RWPE2 (cell line): ENCODE results near the gene C1QL1.
"Not testable (repeated sequence)": the region's sequence is repeated elsewhere in the genome, so short reads cannot be mapped to it uniquely, and the experiment has no call there.

Source experiments
- ATAC-seq: fragments of 200-7000 bp; cut with Tn5 transposase; 3 replicates; pipeline ENCODE4 v1.9.1; 2021; ENCODE audit warnings: low read depth
- DNase-seq: peaks from one replicate; pipeline ENCODE4 v3.0.0-alpha.2; 2020; ENCODE audit warnings: low spot score
- H3K27ac ChIP-seq: fragments of 450-650 bp; 2 replicates; pipeline ENCODE4 v1.5.1; 2017; ENCODE audit warnings: mild to moderate bottlenecking; ENCODE audit not compliant: poor library complexity, severe bottlenecking
- H3K27me3 ChIP-seq: fragments of 250-450 bp; sonication (Bioruptor Pico); 2 replicates; pipeline ENCODE4 v1.5.1; 2021; ENCODE audit warnings: mild to moderate bottlenecking, moderate library complexity; ENCODE audit not compliant: insufficient read depth, poor library complexity, severe bottlenecking
- H3K36me3 ChIP-seq: fragments of 250-450 bp; sonication (Bioruptor Pico); 2 replicates; pipeline ENCODE4 v1.5.1; 2020; ENCODE audit warnings: low read depth, mild to moderate bottlenecking, moderate library complexity
- H3K4me1 ChIP-seq: fragments of 250-450 bp; sonication (Bioruptor Pico); 2 replicates; pipeline ENCODE4 v1.5.1; 2021; ENCODE audit warnings: mild to moderate bottlenecking, moderate library complexity; ENCODE audit not compliant: insufficient read depth, poor library complexity, severe bottlenecking
- H3K4me3 ChIP-seq: fragments of 250-450 bp; sonication (Bioruptor Pico); 2 replicates; pipeline ENCODE4 v1.5.1; 2021; ENCODE audit warnings: mild to moderate bottlenecking, moderate library complexity; ENCODE audit not compliant: severe bottlenecking
- H3K9me3 ChIP-seq: fragments of 250-450 bp; sonication (Bioruptor Pico); 2 replicates; pipeline ENCODE4 v1.5.1; 2021; ENCODE audit warnings: mild to moderate bottlenecking, moderate library complexity; ENCODE audit not compliant: severe bottlenecking
- TF ChIP-seq, protein P1 (sequence below): fragments of 450-650 bp; IDR thresholded peaks from one replicate; pipeline ENCODE4 v1.5.1; 2017; ENCODE audit warnings: mild to moderate bottlenecking, moderate library complexity; ENCODE audit not compliant: poor library complexity, severe bottlenecking

Gene C1QL1

GRCh38 chr17:44947461-44948314 is 20.4 kb downstream of the C1QL1 start, which contains the start of gene KIF18B:
Gene KIF18B, minus strand, starts transcription at chr17:44947773. Its CDS starts 11,429 bp downstream, at chr17:44936344.
- Histone ChIP-seq H3K27me3 (no peaks in the 10 kb centered on the region), H3K36me3 (peaks cover 38% of the 10 kb centered on the region), H3K4me1 (peaks cover 18% of the 10 kb centered on the region), H3K9me3 (no peaks in the 10 kb centered on the region), H3K27ac (peak within 1 kb of the TSS; percentile 74), H3K4me3 (peak within 1 kb of the TSS; percentile 70)
- peak; percentile 95 for ATAC-seq
- DNase-seq: peak; percentile 97
- TF ChIP-seq, protein P1, sequence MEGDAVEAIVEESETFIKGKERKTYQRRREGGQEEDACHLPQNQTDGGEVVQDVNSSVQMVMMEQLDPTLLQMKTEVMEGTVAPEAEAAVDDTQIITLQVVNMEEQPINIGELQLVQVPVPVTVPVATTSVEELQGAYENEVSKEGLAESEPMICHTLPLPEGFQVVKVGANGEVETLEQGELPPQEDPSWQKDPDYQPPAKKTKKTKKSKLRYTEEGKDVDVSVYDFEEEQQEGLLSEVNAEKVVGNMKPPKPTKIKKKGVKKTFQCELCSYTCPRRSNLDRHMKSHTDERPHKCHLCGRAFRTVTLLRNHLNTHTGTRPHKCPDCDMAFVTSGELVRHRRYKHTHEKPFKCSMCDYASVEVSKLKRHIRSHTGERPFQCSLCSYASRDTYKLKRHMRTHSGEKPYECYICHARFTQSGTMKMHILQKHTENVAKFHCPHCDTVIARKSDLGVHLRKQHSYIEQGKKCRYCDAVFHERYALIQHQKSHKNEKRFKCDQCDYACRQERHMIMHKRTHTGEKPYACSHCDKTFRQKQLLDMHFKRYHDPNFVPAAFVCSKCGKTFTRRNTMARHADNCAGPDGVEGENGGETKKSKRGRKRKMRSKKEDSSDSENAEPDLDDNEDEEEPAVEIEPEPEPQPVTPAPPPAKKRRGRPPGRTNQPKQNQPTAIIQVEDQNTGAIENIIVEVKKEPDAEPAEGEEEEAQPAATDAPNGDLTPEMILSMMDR: peak; percentile 31

DNA sequence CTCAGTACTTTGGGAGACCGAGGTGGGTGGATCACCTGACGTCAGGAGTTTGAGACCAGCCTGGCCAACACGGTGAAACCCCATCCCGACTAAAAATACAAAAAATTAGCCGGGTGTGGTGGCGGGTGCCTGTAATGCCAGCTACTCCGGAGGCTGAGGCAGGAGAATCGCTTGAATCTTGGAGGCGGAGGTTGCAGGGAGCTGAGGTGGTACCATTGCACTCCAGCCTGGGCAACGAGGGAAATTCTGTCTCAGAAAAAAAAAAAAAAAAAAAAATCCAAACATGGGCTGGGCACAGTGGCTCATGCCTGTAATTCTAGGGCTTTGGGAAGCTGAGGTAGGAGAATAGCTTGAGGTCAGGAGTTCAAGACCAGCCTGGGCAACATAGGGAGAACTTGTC is 22.5 kb downstream of the C1QL1 start:
- not testable (repeated sequence) for H3K9me3 ChIP-seq, ATAC-seq, H3K27me3 ChIP-seq, H3K4me3 ChIP-seq, DNase-seq
- Histone ChIP-seq H3K4me1 (peaks cover 34% of the 10 kb centered on the region), H3K36me3 (peaks cover 46% of the 10 kb centered on the region), H3K27ac (peak overlapping the region; percentile 74)

DNA sequence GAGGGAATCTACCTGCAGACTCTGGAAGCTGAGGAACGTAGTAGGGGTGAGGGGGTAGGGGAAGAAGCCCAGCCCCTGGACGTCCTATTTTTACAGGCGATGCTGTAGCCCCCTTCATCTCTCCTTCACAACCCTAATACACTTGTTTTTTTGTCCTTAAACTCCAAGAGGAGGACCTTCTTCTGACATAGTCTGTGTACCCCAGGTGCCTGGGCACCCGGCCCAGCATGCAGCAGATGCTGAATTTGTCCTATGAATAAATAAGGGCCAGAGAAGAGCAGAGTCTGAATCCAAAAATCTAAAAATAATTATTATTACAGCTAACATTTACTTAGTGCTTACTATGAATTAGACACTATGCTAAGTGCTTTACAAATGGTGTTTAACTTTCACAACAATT is 25.6 kb downstream of the C1QL1 start:
- peaks cover 46% of the 10 kb centered on the region for H3K4me1 ChIP-seq

GRCh38 chr17:44941712-44942331 is 26.3 kb downstream of the C1QL1 start:
- peak; percentile 51 for DNase-seq
- Histone ChIP-seq H3K27me3 (no peaks in the 10 kb centered on the region), H3K36me3 (peaks cover 79% of the 10 kb centered on the region), H3K4me1 (peaks cover 48% of the 10 kb centered on the region), H3K4me3 (no peak overlapping the region), H3K9me3 (no peaks in the 10 kb centered on the region), H3K27ac (peak overlapping the region; percentile 84)
- peak; percentile 5; the same call in 1 of the 3 replicates for ATAC-seq
- TF ChIP-seq, protein P1: no peak

More for the DNA sequence above, 25.6 kb downstream of the C1QL1 start:
- TF ChIP-seq, protein P1: no peak
- DNase-seq (peak; percentile 25), ATAC-seq (no peak)
- H3K27ac ChIP-seq: peak overlapping the region; percentile 84
- no peak overlapping the region for H3K4me3 ChIP-seq
- H3K36me3 ChIP-seq: peaks cover 72% of the 10 kb centered on the region
- H3K9me3 ChIP-seq: no peaks in the 10 kb centered on the region
- H3K27me3 ChIP-seq: no peaks in the 10 kb centered on the region

DNA sequence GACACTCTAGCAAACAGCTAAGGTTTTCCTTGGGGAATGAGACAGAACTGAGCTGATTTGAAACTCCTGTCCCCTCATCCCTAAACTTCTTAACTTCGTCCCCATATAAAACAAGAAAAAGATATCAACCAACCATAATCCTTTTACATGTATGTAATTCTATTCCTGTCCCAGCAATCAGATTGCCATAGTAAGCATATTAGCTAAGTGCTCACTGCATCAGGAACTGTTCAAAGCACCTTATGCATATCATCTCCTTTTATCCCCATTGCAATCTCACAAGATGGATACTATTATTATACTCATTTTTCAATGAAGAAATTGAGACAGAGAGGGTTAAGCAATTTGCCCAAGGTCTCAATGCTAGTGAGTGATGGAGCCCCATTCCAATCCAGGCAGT is 27.3 kb downstream of the C1QL1 start:
- ATAC-seq: peak; percentile 35
- Histone ChIP-seq H3K27ac (peak overlapping the region; percentile 84), H3K9me3 (no peaks in the 10 kb centered on the region), H3K27me3 (no peaks in the 10 kb centered on the region), H3K4me3 (no peak overlapping the region), H3K4me1 (peaks cover 44% of the 10 kb centered on the region), H3K36me3 (peaks cover 77% of the 10 kb centered on the region)
- TF ChIP-seq, protein P1: no peak
- no peak for DNase-seq
